NCI-H1048 (cell line): ENCODE measurements around the gene DENND5A.
"Not testable (repeated sequence)": the region's sequence is repeated elsewhere in the genome, so short reads cannot be mapped to it uniquely, and the experiment has no call there.

Source experiments
- DNase-seq: peaks from one replicate; lab custom pipeline; 2025; lab: John Stamatoyannopoulos, UW

DENND5A gene

GRCh38 chr11:9210922-9211320, 54.2 kb downstream of the DENND5A start:
- no peak for DNase-seq

GRCh38 chr11:9210224-9210921, 54.8 kb downstream of the DENND5A start:
- DNase-seq: no peak

GRCh38 chr11:9209604-9210003, 55.5 kb downstream of the DENND5A start:
- not testable (repeated sequence) for DNase-seq

GRCh38 chr11:9208726-9209501, 56.2 kb downstream of the DENND5A start:
- no peak for DNase-seq

GRCh38 chr11:9207229-9207628, 57.9 kb downstream of the DENND5A start:
- DNase-seq: no peak

GRCh38 chr11:9206496-9206895, 58.7 kb downstream of the DENND5A start:
- DNase-seq: no peak

- DNase-seq: no peak
These were observed 61.3 kb downstream of the DENND5A start for GRCh38 chr11:9203691-9204311.

- DNase-seq: no peak
These were observed 63.6 kb downstream of the DENND5A start for GRCh38 chr11:9201372-9202162.

- DNase-seq: no peak
These were observed 64.7 kb downstream of the DENND5A start for GRCh38 chr11:9200471-9200870.

- DNase-seq: no peak
These were observed 71.8 kb downstream of the DENND5A start for GRCh38 chr11:9193316-9193715.

GRCh38 chr11:9192561-9192960, 72.6 kb downstream of the DENND5A start:
- no peak for DNase-seq

GRCh38 chr11:9190326-9191016, 74.7 kb downstream of the DENND5A start:
- DNase-seq: not testable (repeated sequence)

- not testable (repeated sequence) for DNase-seq
These were observed 76.3 kb downstream of the DENND5A start for GRCh38 chr11:9188860-9189259.

GRCh38 chr11:9187616-9188015, 77.5 kb downstream of the DENND5A start:
- no peak for DNase-seq

GRCh38 chr11:9184516-9184915, 80.6 kb downstream of the DENND5A start:
- no peak for DNase-seq

GRCh38 chr11:9182180-9182871, 82.8 kb downstream of the DENND5A start:
- no peak for DNase-seq

GRCh38 chr11:9180784-9181183, 84.4 kb downstream of the DENND5A start:
- no peak for DNase-seq

- no peak for DNase-seq
These were observed 86.0 kb downstream of the DENND5A start for GRCh38 chr11:9179141-9179540.

GRCh38 chr11:9178716-9179115, 86.4 kb downstream of the DENND5A start:
- no peak for DNase-seq

- no peak for DNase-seq
These were observed 87.6 kb downstream of the DENND5A start for GRCh38 chr11:9177438-9178091.
